CD8-positive, alpha-beta memory T cell (primary cell): ENCODE data around the gene UGT1A5. TPM values are rescaled to one million over a fixed set of nuclear protein-coding genes. Genes with fewer than 3 reads are reported as not detected.
A peak's percentile ranks its signal among the peaks of the same experiment; 100 is the strongest.

Experiments used
- CTCF ChIA-PET: fragments of 350-600 bp; sonication (Branson Sonifier 250); formaldehyde crosslinking; loops from one replicate; lab custom pipeline; 2021; ENCODE audit warnings: antibody characterized with exemption; lab: Charles Lee
- POLR2A ChIA-PET: fragments of 350-600 bp; sonication (Branson Sonifier 250); formaldehyde crosslinking; loops from one replicate; lab custom pipeline; 2021; ENCODE audit warnings: antibody characterized with exemption; lab: Charles Lee
- DNase-seq, 5 donors: peaks; one replicate each; pipeline versions ENCODE4 v3.0.0 to v3.0.0-alpha.2; 2020 to 2022; ENCODE audit warnings: mixed read lengths in 1 of 5
- H3K27ac ChIP-seq: one replicate; pipeline ENCODE4 v1.7.0; 2013; ENCODE audit warnings: low read depth, mild to moderate bottlenecking, low read length, moderate library complexity
- H3K27me3 ChIP-seq: 2 replicates; pipeline ENCODE4 v1.7.0; 2013; ENCODE audit warnings: low read length, mild to moderate bottlenecking; ENCODE audit not compliant: insufficient read depth, poor library complexity, severe bottlenecking
- H3K36me3 ChIP-seq: 2 replicates; pipeline ENCODE4 v1.7.0; 2013; ENCODE audit warnings: mild to moderate bottlenecking, low read length, moderate library complexity; ENCODE audit not compliant: insufficient read depth
- H3K4me1 ChIP-seq: 2 replicates; pipeline ENCODE4 v1.7.0; 2013; ENCODE audit warnings: mild to moderate bottlenecking, low read length, moderate library complexity; ENCODE audit not compliant: insufficient read depth
- H3K4me3 ChIP-seq: 2 replicates; pipeline ENCODE4 v1.7.0; 2013; ENCODE audit warnings: mild to moderate bottlenecking, low read length
- H3K9me3 ChIP-seq: 2 replicates; pipeline ENCODE4 v1.7.0; 2013; ENCODE audit warnings: mild to moderate bottlenecking, low read length
- H3K27ac Mint-ChIP-seq, 8 donors: one replicate each; pipeline ENCODE4 v1.8.0; 2020 to 2021; ENCODE audit warnings: mixed read lengths in 8 of 8, mild to moderate bottlenecking in 6 of 8, inconsistent platforms in 3 of 8, moderate library complexity in 3 of 8
- H3K27me3 Mint-ChIP-seq, 2 donors: one replicate each; pipeline ENCODE4 v1.8.0; 2020 to 2021; ENCODE audit warnings: mixed read lengths in 2 of 2, mild to moderate bottlenecking in 1 of 2, moderate library complexity in 1 of 2
- H3K36me3 Mint-ChIP-seq, 3 donors: one replicate each; pipeline ENCODE4 v1.8.0; 2020 to 2021; ENCODE audit warnings: mixed read lengths in 3 of 3, inconsistent platforms in 1 of 3, mild to moderate bottlenecking in 1 of 3
- H3K4me1 Mint-ChIP-seq, 3 donors: one replicate each; pipeline ENCODE4 v1.8.0; 2020 to 2021; ENCODE audit warnings: mixed read lengths in 3 of 3, inconsistent platforms in 1 of 3, mild to moderate bottlenecking in 1 of 3
- H3K4me3 Mint-ChIP-seq, 7 donors: one replicate each; pipeline ENCODE4 v1.8.0; 2020 to 2021; ENCODE audit warnings: mixed read lengths in 7 of 7, mild to moderate bottlenecking in 6 of 7, moderate library complexity in 4 of 7, inconsistent platforms in 2 of 7
- H3K9me3 Mint-ChIP-seq, 5 donors: one replicate each; pipeline ENCODE4 v1.8.0; 2020 to 2022; ENCODE audit warnings: mixed read lengths in 5 of 5, mild to moderate bottlenecking in 3 of 5, moderate library complexity in 2 of 5, inconsistent platforms in 1 of 5
- polyA plus RNA-seq: library from polyadenylated mRNA; unstranded; fragments of 300-500 nt; fragmentation: Illumina TruSeq; gene quantifications from one replicate; pipeline ENCODE4 v1.2.3, GENCODE V29; 2021
- total RNA-seq, 2 experiments: library from RNA; stranded (reverse); gene quantifications; one replicate each; pipeline ENCODE4 v1.2.3, GENCODE V29; 2021

The UGT1A5 gene
- total and polyA plus RNA-seq, 3 experiments from 2014 or later, result not detected

- Mint-ChIP-seq H3K9me3 (no peaks in the 10 kb centered on the region), H3K27me3 (peaks cover 11 to 53% of the 10 kb centered on the region in 2 donors), H3K4me1 (no peaks in the 10 kb centered on the region), H3K36me3 (no peaks in the 10 kb centered on the region), H3K27ac (no peak overlapping the region), H3K4me3 (no peak overlapping the region)
- no peak for DNase-seq
- Histone ChIP-seq H3K36me3 (no peaks in the 10 kb centered on the region), H3K27ac (no peak overlapping the region), H3K4me1 (no peaks in the 10 kb centered on the region), H3K27me3 (no peaks in the 10 kb centered on the region), H3K4me3 (no peak overlapping the region), H3K9me3 (no peaks in the 10 kb centered on the region)
- CTCF ChIA-PET, result no interaction called here
- POLR2A ChIA-PET, result no interaction called here
These were observed 23.2 kb upstream of the UGT1A5 start for GRCh38 chr2:233689501-233689900.

GRCh38 chr2:233690444-233690843 is 22.3 kb upstream of the UGT1A5 start:
- Mint-ChIP-seq H3K4me1 (no peaks in the 10 kb centered on the region), H3K36me3 (no peaks in the 10 kb centered on the region), H3K4me3 (no peak overlapping the region), H3K9me3 (no peaks in the 10 kb centered on the region), H3K27ac (no peak overlapping the region), H3K27me3 (peaks cover 13 to 49% of the 10 kb centered on the region in 2 donors)
- POLR2A ChIA-PET, result no interaction called here
- no peak overlapping the region for H3K27ac ChIP-seq
- DNase-seq, result no peak
- no peaks in the 10 kb centered on the region for H3K4me1 ChIP-seq
- no peaks in the 10 kb centered on the region for H3K9me3 ChIP-seq
- no peaks in the 10 kb centered on the region for H3K36me3 ChIP-seq
- H3K4me3 ChIP-seq, result no peak overlapping the region
- CTCF ChIA-PET, result no interaction called here
- no peaks in the 10 kb centered on the region for H3K27me3 ChIP-seq

GRCh38 chr2:233691443-233692433 is 21.0 kb upstream of the UGT1A5 start:
- no peak overlapping the region for H3K4me3 Mint-ChIP-seq
- POLR2A ChIA-PET, result no interaction called here
- no peak for DNase-seq

DNA sequence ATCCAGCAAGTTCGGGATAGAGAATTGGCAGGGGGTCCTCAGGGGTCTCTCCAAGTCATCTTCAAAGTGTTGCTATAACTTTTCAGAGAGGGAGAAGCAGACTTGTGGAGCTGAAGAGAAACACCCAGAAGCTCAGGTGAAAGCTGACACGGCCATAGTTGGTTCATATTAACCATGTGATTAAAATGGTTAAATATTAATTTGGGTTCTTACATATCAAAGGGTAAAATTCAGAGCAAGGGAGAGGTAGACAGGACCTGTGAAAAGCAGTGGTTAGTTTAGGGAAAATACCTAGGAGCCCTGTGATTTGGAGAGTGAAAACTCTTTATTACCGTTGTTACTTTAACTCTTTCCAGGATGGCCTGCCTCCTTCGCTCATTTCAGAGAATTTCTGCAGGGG is 20.1 kb upstream of the UGT1A5 start, which contains the start of gene UGT1A6:
Gene UGT1A6, plus strand, starts transcription at position 243 of the 400 bp plus-strand sequence. Its CDS starts 115 bp downstream, at position 358.
- POLR2A ChIA-PET, result no interaction called here
- Mint-ChIP-seq H3K27ac (peak within 1 kb of the TSS in 1 of 8 donors; percentile 8), H3K27me3 (peaks cover 10 to 47% of the 10 kb centered on the region in 2 donors), H3K4me3 (no peak within 1 kb of the TSS), H3K36me3 (no peaks in the 10 kb centered on the region), H3K9me3 (no peaks in the 10 kb centered on the region), H3K4me1 (no peaks in the 10 kb centered on the region)
- H3K9me3 ChIP-seq, result no peaks in the 10 kb centered on the region
- CTCF ChIA-PET, result no interaction called here
- no peak within 1 kb of the TSS for H3K4me3 ChIP-seq
- no peaks in the 10 kb centered on the region for H3K4me1 ChIP-seq
- DNase-seq, result no peak
- no peaks in the 10 kb centered on the region for H3K36me3 ChIP-seq
- H3K27ac ChIP-seq, result no peak within 1 kb of the TSS
- no peaks in the 10 kb centered on the region for H3K27me3 ChIP-seq

More at GRCh38 chr2:233691443-233692433, 21.0 kb upstream of the UGT1A5 start:
- Histone ChIP-seq H3K27me3 (no peaks in the 10 kb centered on the region), H3K4me3 (no peak overlapping the region), H3K27ac (no peak overlapping the region), H3K36me3 (no peaks in the 10 kb centered on the region), H3K4me1 (no peaks in the 10 kb centered on the region), H3K9me3 (no peaks in the 10 kb centered on the region)
- no peaks in the 10 kb centered on the region for H3K4me1 Mint-ChIP-seq
- no peaks in the 10 kb centered on the region for H3K36me3 Mint-ChIP-seq
- H3K9me3 Mint-ChIP-seq, result no peaks in the 10 kb centered on the region
- CTCF ChIA-PET, result no interaction called here
- H3K27ac Mint-ChIP-seq, result peak overlapping the region in 1 of 8 donors; percentile 59
- H3K27me3 Mint-ChIP-seq, result peaks cover 11 to 44% of the 10 kb centered on the region in 2 donors

GRCh38 chr2:233693963-233694362 is 18.7 kb upstream of the UGT1A5 start:
- no peaks in the 10 kb centered on the region for H3K36me3 Mint-ChIP-seq
- H3K4me3 Mint-ChIP-seq, result no peak overlapping the region
- no peak for DNase-seq
- Histone ChIP-seq H3K27ac (no peak overlapping the region), H3K4me3 (no peak overlapping the region), H3K4me1 (no peaks in the 10 kb centered on the region), H3K9me3 (no peaks in the 10 kb centered on the region), H3K36me3 (no peaks in the 10 kb centered on the region), H3K27me3 (no peaks in the 10 kb centered on the region)
- CTCF ChIA-PET, result no interaction called here
- peaks cover 11 to 45% of the 10 kb centered on the region in 2 donors for H3K27me3 Mint-ChIP-seq
- H3K9me3 Mint-ChIP-seq, result no peaks in the 10 kb centered on the region
- POLR2A ChIA-PET, result no interaction called here
- no peaks in the 10 kb centered on the region for H3K4me1 Mint-ChIP-seq
- no peak overlapping the region for H3K27ac Mint-ChIP-seq

DNA sequence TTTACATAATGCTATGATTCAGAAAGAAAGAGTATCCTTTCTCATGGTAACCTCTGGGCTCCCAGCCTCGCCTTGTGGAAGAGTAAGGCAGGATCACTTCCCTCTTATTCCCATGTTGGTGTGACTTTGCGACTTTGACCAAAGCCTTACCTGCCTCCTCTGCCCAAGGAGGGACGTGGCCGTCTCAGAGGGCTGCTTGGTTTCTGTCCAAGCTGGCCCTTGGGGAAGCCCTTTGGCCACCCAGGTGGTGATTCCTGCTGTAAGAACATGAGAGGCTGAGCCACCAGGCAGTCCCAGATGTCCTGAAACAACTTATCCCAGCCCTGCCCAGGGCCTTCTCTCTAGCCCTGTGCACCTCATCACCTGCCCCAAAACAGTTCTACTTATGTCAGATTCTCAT is 14.0 kb upstream of the UGT1A5 start:
- Histone ChIP-seq H3K36me3 (no peaks in the 10 kb centered on the region), H3K27ac (no peak overlapping the region), H3K9me3 (no peaks in the 10 kb centered on the region), H3K4me1 (no peaks in the 10 kb centered on the region), H3K27me3 (no peaks in the 10 kb centered on the region), H3K4me3 (no peak overlapping the region)
- H3K36me3 Mint-ChIP-seq, result no peaks in the 10 kb centered on the region
- POLR2A ChIA-PET, result no interaction called here
- H3K27ac Mint-ChIP-seq, result no peak overlapping the region
- peaks cover 7 to 26% of the 10 kb centered on the region in 2 donors for H3K27me3 Mint-ChIP-seq
- CTCF ChIA-PET, result no interaction called here
- no peaks in the 10 kb centered on the region for H3K9me3 Mint-ChIP-seq
- DNase-seq, result no peak
- H3K4me1 Mint-ChIP-seq, result no peaks in the 10 kb centered on the region
- H3K4me3 Mint-ChIP-seq, result no peak overlapping the region

DNA sequence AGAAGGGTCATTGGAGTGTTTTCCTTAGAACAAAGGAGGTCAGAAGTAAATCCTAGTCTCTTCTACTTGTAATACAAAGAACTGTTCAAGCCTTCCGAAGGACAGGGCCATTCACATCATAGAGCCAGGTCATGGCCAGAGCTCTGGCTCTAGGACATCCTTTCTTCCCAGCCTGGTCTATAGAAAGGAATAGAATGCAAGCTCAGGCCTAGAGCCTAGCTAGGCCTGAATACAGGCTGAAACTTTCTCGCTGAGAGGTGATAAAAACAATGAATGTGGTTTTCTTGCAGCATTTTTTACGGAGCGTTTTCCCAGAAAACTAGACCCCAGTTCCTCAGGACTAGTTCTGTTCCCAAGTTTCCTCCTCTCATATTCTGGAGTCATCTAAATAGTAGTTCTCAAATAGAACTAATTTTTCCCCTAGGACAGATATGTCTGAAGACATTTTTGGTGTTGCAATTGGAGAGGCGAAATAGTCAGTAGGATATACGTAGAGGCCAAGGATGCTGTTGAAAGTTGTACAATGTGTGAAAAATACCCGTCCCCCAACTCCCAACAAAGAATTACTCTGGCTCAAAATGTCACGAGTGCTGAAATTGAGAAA is 13.2 kb upstream of the UGT1A5 start:
- Mint-ChIP-seq H3K27me3 (peaks cover 7 to 24% of the 10 kb centered on the region in 2 donors), H3K4me1 (no peaks in the 10 kb centered on the region), H3K27ac (no peak overlapping the region), H3K9me3 (peaks cover 0 to 6% (median 4%) of the 10 kb centered on the region in 5 donors), H3K36me3 (peaks cover 0 to 2% (median 0%) of the 10 kb centered on the region in 3 donors), H3K4me3 (no peak overlapping the region)
- ChIA-PET CTCF (no interaction called here), POLR2A (no interaction called here)
- no peak for DNase-seq
- peak overlapping the region; percentile 2 for H3K27ac ChIP-seq
- no peaks in the 10 kb centered on the region for H3K36me3 ChIP-seq
- H3K9me3 ChIP-seq, result no peaks in the 10 kb centered on the region
- no peak overlapping the region for H3K4me3 ChIP-seq
- H3K4me1 ChIP-seq, result no peaks in the 10 kb centered on the region
- no peaks in the 10 kb centered on the region for H3K27me3 ChIP-seq

DNA sequence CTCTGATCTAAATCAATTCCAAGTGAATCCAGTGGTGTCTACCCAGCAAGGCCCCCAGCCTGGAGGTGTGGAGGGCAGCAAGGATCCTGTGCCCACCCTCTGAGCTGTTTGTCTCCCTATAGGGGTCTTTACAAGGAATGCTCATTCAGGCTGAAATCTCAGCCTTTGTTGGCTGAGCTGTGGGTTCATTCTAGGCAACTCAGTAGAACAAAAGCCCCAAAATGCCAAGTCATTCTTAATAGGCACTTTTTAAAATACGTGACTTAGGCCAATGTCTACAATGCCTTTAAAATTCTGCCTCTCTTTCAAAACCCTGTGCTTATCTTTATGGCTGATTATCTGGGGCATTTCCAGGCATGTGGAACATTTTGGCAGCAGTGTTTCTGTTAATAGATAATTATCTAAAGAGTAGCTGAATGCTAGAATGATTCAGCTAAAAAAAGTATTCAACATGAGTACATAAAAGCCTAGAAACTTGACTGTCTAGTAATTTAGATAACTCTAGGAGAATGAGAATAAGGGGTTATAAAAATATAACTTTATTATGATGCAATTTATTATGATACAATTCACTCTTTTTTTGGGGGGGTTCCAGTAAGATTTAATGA is 12.6 kb upstream of the UGT1A5 start:
- POLR2A ChIA-PET, result no interaction called here
- H3K4me1 ChIP-seq, result no peaks in the 10 kb centered on the region
- Mint-ChIP-seq H3K27ac (no peak overlapping the region), H3K4me3 (no peak overlapping the region), H3K36me3 (peaks cover 0 to 2% (median 0%) of the 10 kb centered on the region in 3 donors), H3K9me3 (peaks cover 0 to 6% (median 4%) of the 10 kb centered on the region in 5 donors), H3K27me3 (peaks cover 12 to 25% of the 10 kb centered on the region in 2 donors), H3K4me1 (no peaks in the 10 kb centered on the region)
- CTCF ChIA-PET, result no interaction called here
- peak overlapping the region; percentile 2 for H3K27ac ChIP-seq
- no peaks in the 10 kb centered on the region for H3K9me3 ChIP-seq
- H3K36me3 ChIP-seq, result no peaks in the 10 kb centered on the region
- H3K27me3 ChIP-seq, result no peaks in the 10 kb centered on the region
- no peak overlapping the region for H3K4me3 ChIP-seq
- DNase-seq, result no peak
